GM18519 (cell line): ENCODE measurements around the gene ACTR1B.
"Not testable (repeated sequence)": the region's sequence is repeated elsewhere in the genome, so short reads cannot be mapped to it uniquely, and the experiment has no call there.

Experiments
- ATAC-seq: cut with Tn5 transposase; IDR thresholded peaks from one replicate; pipeline ENCODE4 v1.9.1; 2021; ENCODE audit warnings: mild to moderate bottlenecking, moderate library complexity; ENCODE audit not compliant: unreplicated experiment, low FRiP score

Gene ACTR1B

DNA sequence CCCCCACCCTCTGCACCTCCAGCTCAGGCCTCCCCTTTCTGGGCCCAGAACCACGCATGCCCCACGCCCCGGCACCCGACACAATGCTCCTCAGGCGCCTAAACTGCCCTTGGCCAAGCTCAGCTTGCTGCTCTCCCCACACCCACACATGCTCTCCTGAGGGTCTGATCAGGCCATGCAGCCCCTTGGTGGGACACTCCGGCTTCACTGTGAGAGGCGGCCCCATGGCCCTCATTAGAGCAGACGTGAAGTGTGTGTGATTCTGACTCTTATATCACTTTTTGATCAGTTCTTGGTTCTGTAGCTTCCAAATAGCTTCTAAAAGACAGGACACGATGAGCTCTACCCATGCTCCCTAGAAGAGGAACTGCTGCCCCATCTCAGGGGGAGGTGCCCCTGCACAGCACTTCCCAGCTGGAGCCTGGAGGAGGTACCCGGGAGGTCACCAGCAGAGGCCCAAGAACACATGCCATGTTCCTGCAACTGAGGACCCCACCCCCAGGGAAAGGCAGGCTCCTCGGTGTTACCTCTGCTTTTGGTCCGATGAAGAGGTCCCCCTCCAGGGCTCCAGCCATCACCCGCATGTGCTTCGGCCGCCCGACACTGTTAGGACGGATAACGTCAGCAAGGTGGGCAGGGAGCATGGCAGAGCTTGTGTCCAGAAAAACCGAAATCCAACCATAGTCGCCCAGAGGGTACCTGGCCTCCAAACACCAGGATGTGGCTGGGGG, 3.6 kb downstream of the ACTR1B start:
- no peak for ATAC-seq

DNA sequence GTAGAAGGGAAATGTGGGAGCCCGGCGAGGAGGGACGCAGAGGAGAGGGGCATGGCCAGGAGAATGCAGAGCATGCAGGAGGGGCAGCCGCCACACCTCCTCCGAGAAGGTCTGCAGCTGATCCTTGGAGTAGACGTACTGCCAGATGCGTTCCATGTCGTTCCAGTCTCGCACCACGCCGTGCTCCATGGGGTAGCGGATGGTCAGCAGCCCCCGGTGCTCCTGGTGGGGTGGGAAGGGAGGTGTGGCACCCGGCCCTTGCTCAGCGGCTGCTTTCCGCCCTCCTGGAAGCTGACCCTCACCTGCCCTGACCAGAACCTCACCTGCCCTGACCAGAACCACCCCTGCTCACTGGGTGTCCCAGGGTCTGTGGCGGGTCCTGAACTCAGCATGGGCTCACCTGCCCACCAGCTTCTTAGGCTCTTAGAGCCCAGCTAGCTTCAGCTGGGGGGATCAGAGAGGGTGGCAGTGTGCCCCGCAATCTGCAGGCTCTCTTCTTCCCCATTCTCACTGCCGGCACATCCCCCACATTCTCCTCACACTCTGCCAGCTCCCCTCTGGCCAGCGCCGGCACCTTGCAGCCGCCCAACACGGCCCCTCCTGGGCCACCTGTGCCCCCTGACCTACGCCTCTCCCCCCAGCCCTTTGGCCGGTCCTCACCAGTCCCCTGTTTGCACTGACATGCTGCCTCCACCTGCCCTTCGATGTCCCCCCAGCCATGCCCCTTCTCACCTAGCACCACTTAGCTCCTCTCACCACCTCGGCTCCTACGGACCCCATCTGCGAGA, 4.4 kb downstream of the ACTR1B start:
- no peak for ATAC-seq

DNA sequence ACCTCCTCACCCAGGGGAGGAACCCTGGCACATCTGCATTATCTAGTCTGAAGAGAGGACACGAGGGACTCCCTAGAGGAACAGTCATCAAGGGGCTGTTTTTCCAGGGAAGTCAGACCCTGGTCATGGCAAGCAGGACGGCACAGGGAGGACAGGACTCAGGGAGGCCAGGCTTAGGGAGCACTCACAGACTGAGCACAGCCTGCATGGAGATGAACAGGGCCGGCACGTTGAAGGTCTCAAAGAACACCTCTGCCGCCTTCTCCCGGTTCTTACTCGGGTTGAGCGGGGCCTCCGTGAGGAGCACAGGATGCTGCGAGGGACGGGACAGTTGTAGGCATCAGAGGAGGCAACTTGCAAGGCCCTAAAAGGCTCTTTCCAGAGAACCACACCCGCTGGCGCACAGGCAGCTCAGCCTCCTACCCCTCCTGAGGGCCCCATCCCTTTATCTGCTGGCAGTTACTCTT, 5.1 kb downstream of the ACTR1B start:
- no peak for ATAC-seq

DNA sequence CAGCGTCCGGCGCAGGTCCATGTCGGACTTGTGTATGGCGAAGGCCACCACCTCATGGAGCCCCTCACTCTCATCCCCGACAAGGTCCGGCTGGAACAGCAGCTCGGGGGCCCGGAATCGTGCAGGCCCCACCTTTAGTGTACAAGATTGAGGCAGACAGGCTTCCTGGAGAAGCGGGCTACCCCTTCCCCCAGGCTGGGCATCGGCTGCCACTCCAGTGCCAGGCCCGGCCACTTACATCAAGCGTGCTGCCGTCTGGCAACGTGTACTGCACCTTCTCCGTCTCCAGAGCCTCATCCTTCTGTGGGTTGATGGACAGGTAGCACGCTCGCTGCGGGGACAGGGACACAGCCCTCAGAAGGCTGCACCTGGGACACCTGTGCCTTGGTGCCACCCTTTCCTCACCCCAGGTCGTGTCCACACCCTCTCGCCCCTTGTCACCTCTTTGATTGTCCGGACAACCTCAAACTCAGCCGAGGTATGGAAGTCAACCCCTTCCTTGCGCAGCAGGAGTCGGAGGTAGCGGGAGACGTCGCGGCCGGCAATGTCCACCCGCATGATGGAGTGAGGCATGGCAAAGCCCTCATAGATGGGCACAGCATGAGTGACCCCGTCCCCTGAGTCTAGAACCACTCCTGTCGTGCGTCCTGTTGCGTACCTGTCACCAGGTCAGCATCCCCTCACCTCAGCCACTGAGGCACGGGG, 5.7 kb downstream of the ACTR1B start:
- no peak for ATAC-seq

DNA sequence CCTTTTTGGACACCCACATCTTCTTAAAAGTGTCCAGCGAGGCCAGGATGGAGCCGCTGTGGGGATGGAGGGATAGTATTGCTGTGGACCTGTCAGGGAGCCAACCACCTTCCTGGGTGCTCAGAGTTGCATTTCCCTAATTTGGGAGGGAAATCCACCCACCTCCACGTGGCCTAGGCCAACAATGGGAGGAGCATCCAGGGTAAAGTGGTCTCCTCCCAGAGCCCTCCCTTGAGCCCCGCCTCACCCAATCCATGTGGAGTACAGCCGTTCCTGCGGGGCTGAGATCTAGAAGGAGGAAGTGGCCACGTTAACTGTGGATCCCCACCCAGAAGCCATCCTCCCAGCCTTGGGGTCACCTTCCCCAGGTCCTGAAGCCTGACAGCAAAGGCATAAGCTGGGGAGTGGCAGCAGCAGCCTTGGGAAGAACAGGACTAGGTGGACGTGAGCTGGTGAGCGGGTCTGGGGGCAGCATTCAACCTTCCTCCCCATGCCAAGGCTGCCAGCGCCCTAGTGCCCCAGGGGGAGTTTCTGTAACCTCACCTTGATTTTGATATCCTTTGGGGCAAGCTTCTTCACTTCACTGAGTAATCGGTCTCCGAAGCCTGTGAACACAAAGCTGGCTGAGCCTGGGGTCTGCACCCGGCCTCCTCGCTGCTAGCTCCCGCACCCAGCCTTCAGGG, 6.8 kb downstream of the ACTR1B start:
- no peak for ATAC-seq

DNA sequence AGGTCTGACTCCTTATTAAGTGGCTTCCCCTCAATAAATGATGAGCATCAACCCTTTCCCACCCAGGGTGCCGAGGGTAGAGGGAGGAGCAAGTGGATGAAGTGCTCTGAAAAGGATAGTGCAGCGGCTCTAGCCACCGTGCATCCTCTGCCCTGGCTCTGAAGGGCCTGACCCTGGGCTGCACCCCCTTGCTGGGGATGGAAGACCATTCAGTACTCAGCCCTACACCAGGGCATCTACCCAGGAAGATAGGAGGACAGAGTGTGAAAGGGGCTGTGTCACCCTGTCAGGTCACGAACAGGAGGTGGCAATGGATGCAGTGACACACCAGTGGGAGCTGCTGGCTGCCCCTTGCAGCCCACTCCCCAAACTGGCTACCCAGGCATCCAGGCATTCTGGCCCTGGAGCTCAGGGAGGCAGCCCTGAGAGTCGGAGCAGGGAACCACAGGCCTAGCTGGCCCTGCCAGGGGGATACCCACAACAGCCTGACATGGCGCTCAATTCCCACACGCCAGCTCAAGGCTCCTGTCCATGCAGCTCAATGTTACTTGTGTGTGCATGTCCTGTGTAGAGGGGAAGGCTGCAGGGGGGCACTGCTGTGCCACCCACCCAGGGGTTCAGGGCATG, 7.6 kb downstream of the ACTR1B start:
- ATAC-seq: no peak

DNA sequence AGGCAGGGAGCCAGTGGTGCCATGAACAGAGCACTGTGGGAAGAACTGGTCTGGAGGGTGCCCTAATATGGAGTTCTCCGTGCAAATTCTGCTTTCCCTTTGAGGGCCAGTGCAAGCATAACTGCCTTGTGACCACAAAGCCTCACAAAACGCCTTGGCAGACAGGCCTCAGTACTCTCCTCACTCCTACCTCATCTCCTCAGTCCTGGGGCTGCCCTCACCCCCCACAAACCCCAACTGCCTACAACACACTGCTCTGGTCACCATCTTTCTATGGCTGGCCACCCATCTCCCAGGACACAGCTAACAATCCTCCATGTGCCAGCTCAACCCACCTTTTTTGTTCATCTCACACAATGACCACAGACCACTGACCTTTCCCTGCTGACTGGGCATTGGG, 9.1 kb downstream of the ACTR1B start:
- no peak for ATAC-seq

DNA sequence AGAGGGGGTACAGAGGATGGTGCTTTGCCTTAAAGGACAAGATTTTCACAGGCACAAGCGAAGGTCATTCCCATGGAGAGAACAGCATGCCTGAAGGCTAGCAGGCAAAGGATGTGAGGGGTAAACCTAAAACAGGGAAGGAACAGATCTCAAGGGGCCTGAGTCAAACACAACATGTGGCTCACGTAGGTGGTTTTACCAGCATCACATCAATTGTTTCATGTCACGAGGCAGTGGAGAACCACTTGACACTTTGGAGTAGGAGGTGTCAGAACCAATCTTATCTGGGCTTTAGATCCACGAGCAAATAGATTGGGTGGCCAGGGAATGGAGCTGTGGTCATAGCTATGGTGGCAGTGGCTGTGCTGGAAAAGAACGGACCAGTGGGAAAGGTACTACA, 9.5 kb downstream of the ACTR1B start:
- no peak for ATAC-seq

DNA sequence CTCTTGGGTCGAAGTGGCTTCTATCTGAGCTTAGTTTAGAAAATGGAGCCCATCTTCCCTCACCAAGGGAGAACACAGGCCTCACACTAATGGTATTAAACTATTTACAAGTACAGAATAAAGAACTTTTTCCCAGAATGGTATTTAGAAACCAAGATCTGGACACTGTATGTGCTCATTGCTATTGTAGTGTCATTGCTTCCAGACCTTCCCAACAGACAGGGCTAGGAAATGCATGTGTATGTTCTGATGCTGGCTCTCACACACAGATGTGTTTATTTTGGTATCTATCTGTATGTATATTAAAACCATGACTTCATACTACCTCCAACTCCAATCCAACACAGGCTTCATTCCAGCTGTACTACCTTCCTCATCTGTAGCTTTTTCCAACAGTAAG, 10.0 kb downstream of the ACTR1B start:
- ATAC-seq: no peak

DNA sequence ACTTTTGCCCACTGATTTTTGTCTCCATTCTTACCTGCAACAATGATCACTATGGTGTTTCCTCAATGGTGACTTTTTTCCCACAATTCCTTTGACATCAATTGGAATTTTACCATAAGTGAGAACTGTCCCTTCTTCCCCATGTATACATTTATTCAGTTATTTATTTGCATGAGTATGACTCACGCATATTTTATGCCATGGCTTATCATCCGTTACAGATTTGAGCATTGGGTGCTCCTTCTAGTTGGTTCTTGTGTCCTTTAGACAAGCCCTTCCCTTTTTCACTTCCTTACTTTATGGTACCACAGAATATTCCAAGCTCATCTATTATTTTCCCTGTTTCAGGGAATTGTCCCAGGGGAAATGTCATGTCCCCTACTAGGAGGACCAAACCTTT, 10.4 kb downstream of the ACTR1B start:
- ATAC-seq: no peak

DNA sequence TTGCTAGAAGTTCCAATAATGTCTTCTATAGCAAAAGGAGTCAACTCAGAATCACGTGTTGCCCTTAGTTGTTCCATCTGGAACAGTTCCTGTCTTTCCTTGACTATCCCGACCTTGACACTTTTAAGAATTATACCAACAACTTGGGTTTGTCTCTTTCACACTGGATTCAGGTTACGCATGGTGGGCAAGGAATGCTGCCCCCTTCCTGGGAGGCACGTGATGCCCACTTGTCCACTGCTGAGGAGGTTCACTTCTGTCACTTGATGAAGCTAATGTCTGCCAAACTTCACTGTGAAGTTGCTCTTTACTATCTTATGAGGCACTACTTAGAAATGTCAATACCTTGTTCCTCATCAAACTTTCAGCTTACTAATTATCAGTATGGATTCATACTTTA, 12.7 kb downstream of the ACTR1B start:
- ATAC-seq: no peak

DNA sequence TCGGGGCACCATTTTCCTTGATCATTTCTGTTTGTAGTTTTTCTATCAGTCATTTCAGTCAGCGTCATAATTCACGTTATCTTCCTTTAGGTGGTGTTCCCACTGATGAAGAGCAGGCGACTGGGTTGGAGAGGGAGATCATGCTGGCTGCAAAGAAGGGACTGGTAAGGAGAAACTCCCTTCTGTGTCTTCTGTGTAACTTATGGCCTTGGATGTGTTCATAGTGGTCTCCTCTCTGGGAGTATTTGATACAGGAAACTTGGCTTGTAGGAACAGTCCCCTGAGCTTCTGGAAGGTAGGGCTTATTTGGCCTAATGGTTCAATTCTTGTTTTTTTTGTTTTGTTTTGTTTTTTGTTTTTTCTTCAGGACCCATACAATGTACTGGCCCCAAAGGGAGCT, 16.9 kb downstream of the ACTR1B start:
- ATAC-seq: no peak

DNA sequence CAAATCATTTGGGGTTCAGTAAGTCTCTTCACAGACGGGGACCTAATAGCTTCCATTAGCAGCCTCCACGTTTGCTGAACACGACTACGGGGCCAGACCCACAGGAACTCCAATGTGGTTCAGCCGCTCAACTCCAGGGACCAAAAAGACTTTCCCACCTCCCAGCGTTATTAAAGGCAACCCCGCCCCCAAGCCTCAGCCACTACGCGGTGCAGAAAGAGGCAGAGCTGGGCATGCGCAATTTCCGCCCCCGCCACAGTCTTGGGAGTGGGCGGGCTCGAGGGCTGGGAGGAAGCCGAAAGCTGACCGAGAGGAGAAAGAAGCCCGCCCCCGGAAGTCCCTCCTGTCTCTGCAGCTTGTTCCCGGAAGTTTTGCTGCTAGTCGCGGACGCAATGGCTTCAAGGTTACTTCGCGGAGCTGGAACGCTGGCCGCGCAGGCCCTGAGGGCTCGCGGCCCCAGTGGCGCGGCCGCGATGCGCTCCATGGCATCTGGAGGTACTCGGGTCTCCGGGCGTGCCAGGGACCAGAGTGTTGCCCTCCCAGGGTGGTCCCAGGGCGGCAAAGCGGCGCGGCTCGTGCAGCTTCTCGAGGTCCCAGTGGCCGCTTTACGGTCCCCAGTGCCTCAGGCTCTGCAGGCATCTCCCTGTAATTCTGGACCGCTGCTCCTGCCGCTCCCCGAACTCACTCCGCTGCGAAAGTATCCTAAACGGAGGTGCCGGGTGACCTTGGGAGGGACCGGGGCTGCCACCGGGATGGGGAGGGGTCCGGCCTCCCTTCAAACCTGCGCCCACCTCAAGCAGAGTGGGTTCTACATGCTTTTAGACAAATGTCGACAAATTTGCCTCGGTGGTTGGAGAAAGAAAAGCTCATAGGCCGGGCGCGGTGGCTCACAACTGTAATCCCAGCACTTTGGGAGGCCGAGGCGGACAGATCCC, 17.9 kb downstream of the ACTR1B start, which contains the start of gene COX5B:
TSS of gene COX5B (plus strand) at position 368 of the 935 bp plus-strand sequence. CDS start at position 393, 25 bp downstream.
- peak; percentile 71 for ATAC-seq

DNA sequence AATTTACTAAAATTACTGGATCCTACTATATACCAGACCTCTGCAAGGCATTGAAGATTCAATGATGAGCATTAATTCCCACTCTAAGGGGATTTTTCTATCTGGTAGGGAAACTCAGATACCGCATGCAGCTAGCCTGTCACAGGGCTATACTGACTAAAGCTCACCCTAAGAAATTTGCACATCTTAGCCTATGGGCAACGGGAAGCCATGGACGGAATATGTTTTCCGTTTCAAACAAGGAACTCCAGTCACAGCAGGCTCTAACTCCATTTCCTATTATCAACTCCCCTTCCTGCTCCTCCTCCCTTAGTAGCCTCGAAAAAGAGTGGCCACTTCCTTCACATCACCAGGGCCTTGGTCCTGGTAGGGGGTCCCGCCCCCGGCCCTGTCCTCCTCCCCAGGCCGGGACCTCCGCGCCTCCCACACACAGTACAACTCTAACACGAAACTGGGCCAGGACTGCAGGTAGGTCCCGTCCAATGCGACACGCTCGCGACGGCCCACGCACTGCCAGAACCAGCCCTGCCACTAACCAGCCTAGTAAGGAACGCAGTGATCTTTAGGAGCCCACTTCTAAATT, 18.6 kb downstream of the ACTR1B start:
- peak; percentile 15 for ATAC-seq

DNA sequence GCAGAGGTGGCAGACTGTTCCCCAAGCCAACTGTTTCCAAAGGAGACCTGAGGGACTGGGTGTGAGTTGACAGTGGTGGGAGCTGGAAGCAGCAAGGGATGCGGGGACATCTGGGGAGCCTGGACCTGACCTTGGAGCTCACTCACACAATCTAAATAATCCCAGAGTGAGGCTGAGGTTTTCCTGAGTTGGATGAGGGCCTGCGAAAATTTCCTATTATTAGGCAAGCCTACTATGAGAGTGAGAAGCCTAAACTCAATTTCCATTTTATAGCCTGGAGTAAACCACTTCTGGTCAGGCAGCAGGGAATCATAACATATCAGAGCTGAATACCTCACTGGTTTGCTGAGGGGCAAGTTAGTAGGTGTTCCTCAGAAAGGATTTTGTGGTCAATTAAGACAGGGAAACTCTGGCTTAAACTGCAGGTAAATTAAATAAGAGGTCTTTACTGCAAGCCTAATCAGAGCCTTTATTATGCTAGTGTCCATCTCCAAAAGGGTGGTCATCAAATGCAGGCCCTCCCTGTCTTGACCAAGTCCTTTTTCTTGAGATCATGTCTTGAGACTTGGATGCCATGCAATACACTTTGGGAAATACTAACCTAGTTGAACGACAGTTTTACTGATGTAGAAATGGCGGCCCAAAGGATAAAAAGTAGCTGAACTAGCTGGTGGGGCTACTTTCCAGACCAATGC, 19.7 kb downstream of the ACTR1B start:
- no peak for ATAC-seq

DNA sequence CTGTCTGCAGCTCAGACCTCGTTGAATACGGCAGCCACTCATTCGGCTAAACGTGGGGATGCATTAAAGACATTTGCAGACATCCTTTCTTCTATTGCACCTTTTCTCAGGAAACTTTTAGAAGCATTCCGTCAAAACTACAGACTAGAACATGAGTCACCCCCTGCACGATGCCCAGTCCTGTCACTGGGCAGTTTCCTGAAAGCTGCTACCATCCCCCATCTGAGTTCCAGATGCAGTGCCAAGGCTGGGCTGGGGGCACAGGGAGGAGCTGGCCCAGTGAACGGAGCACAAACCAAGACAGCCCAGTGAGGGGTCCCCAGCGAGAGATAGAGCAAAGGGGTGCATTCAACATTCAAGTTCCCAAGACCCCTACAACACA, 37.8 kb downstream of the ACTR1B start:
- not testable (repeated sequence) for ATAC-seq

DNA sequence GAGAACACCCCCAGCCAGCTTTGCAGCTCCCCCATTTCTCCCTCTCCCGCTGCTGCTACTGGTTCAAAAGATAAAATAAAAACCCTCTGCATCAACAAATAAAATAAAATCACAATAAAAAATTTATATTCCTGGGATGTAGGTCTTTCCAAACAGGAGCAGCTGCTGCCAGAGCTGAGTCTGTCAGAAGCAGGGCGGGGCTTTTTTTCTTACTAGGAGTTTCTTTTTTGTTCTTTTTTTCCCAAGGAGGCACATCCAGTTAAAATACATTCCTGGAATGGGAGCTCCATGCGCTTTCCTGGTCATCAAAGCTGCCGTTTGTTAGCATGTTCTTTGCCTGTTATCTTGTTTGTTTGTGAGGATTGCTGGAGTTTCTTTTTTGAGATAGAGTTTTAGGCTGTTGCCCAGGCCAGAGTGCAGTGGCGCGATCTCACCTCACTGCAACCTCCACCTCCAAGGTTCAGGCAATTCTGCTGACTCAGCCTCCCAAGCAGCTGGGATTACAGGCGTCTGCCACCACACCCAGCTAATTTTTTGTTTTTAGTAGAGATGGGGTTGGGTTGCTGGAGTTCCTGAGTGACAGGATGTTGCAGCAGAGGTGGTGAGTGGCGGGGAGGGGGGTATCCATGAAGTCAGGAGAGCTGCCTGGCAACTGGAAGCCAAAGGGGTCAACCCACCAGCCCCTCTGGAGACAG, 38.3 kb downstream of the ACTR1B start:
- not testable (repeated sequence) for ATAC-seq

DNA sequence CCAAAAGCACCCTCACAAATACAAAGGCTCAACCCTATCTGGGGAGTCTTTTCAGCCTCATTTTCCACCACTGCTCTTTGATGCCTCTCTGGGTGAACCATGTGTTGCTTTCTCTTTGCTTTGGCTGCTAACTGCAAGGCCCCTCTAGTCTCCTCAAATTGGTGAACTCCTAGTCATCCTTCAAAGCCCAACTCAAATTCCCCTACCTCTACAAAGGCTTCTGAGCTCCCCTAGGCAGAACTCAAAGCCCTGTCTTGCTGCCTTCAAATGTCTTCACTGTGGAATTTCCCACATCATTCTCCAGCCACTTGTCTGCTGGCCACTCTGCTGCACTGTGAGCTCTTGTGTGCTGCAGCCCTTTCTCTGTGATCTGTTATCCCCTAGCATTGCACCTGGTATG, 40.9 kb downstream of the ACTR1B start:
- not testable (repeated sequence) for ATAC-seq
